Measurements from ENCODE around the gene PFDN5.
A peak's percentile ranks its signal among the peaks of the same experiment; 100 is the strongest.
"Not testable (repeated sequence)": the region's sequence is repeated elsewhere in the genome, so short reads cannot be mapped to it uniquely, and the experiment has no call there.

PFDN5 gene

GRCh38 chr12:53287741-53288216, 7.6 kb upstream of the PFDN5 start:
- DNase-seq = peak; percentile 72

GRCh38 chr12:53288322-53288721, 7.0 kb upstream of the PFDN5 start:
- no peak for DNase-seq

- DNase-seq = no peak
Observed at GRCh38 chr12:53289891-53290290, 5.5 kb upstream of the PFDN5 start.

- no peak for DNase-seq
Observed at GRCh38 chr12:53290661-53291060, 4.7 kb upstream of the PFDN5 start.

- no peak for DNase-seq
Observed at GRCh38 chr12:53292426-53292825, 2.9 kb upstream of the PFDN5 start.

GRCh38 chr12:53295891-53296219, 513 bp downstream of the PFDN5 start:
- no peak for DNase-seq

- not testable (repeated sequence) for DNase-seq
Observed at GRCh38 chr12:53297106-53297505, 1.8 kb downstream of the PFDN5 start.

- DNase-seq = no peak
Observed at GRCh38 chr12:53298164-53298563, 2.8 kb downstream of the PFDN5 start.

- peak; percentile 18 for DNase-seq
Observed at GRCh38 chr12:53299101-53299453, 3.7 kb downstream of the PFDN5 start.

GRCh38 chr12:53299454-53300180, 4.3 kb downstream of the PFDN5 start, which contains the start of gene MYG1:
Gene MYG1 (plus strand): TSS chr12:53299695. CDS start chr12:53299738, 43 bp downstream.
- DNase-seq = peak; percentile 79

GRCh38 chr12:53300187-53300586, 4.8 kb downstream of the PFDN5 start:
- DNase-seq = no peak

- no peak for DNase-seq
Observed at GRCh38 chr12:53302903-53303302, 7.6 kb downstream of the PFDN5 start.

GRCh38 chr12:53306826-53307225, 11.5 kb downstream of the PFDN5 start:
- DNase-seq = no peak

- no peak for DNase-seq
Observed at GRCh38 chr12:53308276-53308675, 12.9 kb downstream of the PFDN5 start.

GRCh38 chr12:53313996-53314395, 18.7 kb downstream of the PFDN5 start:
- no peak for DNase-seq

- DNase-seq = no peak
Observed at GRCh38 chr12:53320352-53321195, 25.2 kb downstream of the PFDN5 start.

- DNase-seq = peak; percentile 48
Observed at GRCh38 chr12:53324113-53324778, 28.9 kb downstream of the PFDN5 start.

- peak; percentile 78 for DNase-seq
Observed at GRCh38 chr12:53324779-53325510, 29.6 kb downstream of the PFDN5 start.

GRCh38 chr12:53325511-53326061, 30.2 kb downstream of the PFDN5 start:
- DNase-seq = no peak

GRCh38 chr12:53326460-53327185, 31.3 kb downstream of the PFDN5 start:
- no peak for DNase-seq

- no peak for DNase-seq
Observed at GRCh38 chr12:53327435-53328042, 32.2 kb downstream of the PFDN5 start.
